Tibial nerve (tissue), 4 donors: Measurements from ENCODE around the gene DNAJC1. TPM values are rescaled to one million over a fixed set of nuclear protein-coding genes. Genes with fewer than 3 reads are reported as not detected.

ENCODE experiments used
- DNase-seq, 2 donors: peaks; one replicate each; pipeline ENCODE4 v3.0.0-alpha.2; 2019; ENCODE audit warnings: low spot score in 2 of 2
- H3K27ac ChIP-seq, 4 donors: fragments of 200-600 bp; sonication (generic) in 3 of 4; one replicate each; pipeline ENCODE4 v1.5.1; 2017 to 2019; ENCODE audit warnings: mild to moderate bottlenecking in 1 of 4
- H3K27me3 ChIP-seq, 2 donors: fragments of 200-600 bp; sonication (generic) in 1 of 2; one replicate each; pipeline versions ENCODE4 v1.5.1 to v1.6.0; 2017 to 2019
- H3K36me3 ChIP-seq, 3 donors: fragments of 200-600 bp; sonication (generic); one replicate each; pipeline ENCODE4 v1.5.1; 2018 to 2019
- H3K4me1 ChIP-seq, 4 donors: fragments of 200-600 bp; sonication (generic) in 3 of 4; one replicate each; pipeline ENCODE4 v1.5.1; 2017 to 2019
- H3K4me3 ChIP-seq, 4 donors: fragments of 200-600 bp; sonication (generic) in 3 of 4; one replicate each; pipeline ENCODE4 v1.5.1; 2017 to 2019; ENCODE audit warnings: mild to moderate bottlenecking in 1 of 4, moderate library complexity in 1 of 4
- H3K9me3 ChIP-seq, 4 donors: fragments of 200-600 bp; sonication (generic) in 3 of 4; one replicate each; pipeline ENCODE4 v1.5.1; 2017 to 2019
- EP300 ChIP-seq, 2 donors: sonication (generic); formaldehyde crosslinking; IDR thresholded peaks; one replicate each; pipeline ENCODE4 v1.6.1; 2017; ENCODE audit warnings: antibody characterized with exemption in 2 of 2, mild to moderate bottlenecking in 1 of 2
- POLR2A ChIP-seq, 2 donors: fragments of 450-650 bp; IDR thresholded peaks; one replicate each; pipeline ENCODE4 v1.6.1; 2017; ENCODE audit warnings: antibody characterized with exemption in 2 of 2, mild to moderate bottlenecking in 2 of 2, moderate library complexity in 2 of 2
- WGBS, 2 donors: methylation state at CpG; one replicate each; pipeline ENCODE4 v1.1.5; 2018; 5-methylcytosine and 5-hydroxymethylcytosine counted together
- total RNA-seq, 4 donors: library from RNA; depleted of rRNA; stranded (reverse); fragments of >200 nt; gene quantifications; one replicate each; pipeline ENCODE4 v1.1.0, GENCODE V29; 2016
- TF ChIP-seq, protein P1 (sequence below), 5 experiments: fragments of 200-600 bp in 3 of 5; fragments of 450-650 bp in 2 of 5; sonication (generic) in 3 of 5; IDR thresholded peaks; one replicate each; pipeline ENCODE4 v1.5.1; 2016 to 2019; ENCODE audit warnings: antibody characterized with exemption in 5 of 5, mild to moderate bottlenecking in 3 of 5, moderate library complexity in 2 of 5

The DNAJC1 gene
- total RNA-seq, 4 donors from 2014 or later, result 71.7 to 112 (median 82.9) TPM

DNA sequence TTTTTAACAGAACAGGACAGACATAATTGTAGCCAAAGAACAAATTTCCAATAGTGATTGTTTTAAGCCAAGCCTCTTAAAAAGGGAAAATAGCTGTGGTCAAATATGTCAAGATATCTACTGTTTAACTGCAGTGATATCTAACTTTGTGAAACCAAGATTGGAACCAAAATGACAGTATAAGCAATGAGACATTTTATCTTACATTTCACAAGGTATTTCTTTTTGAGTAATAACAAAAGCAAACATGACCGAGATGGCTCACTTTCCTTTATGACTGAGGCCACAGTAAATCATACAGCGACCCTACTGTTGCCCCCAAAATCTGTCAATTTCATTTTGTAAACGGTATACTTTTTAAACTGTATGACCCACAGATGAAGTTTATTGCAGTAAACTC lies 253.7 kb downstream of the DNAJC1 start:
- Histone ChIP-seq H3K9me3 (no peaks in the 10 kb centered on the region), H3K36me3 (peaks cover 0 to 29% (median 2%) of the 10 kb centered on the region in 3 donors), H3K27me3 (no peaks in the 10 kb centered on the region), H3K4me3 (no peak overlapping the region), H3K4me1 (no peaks in the 10 kb centered on the region), H3K27ac (no peak overlapping the region)
- 72 to 73% methylated on average over 3 of the region's 3 CpGs for WGBS, 2 donors
- no peak for DNase-seq
- TF ChIP-seq POLR2A (IDR thresholded peaks at IDR 0.05), result no peak
- TF ChIP-seq, protein P1, sequence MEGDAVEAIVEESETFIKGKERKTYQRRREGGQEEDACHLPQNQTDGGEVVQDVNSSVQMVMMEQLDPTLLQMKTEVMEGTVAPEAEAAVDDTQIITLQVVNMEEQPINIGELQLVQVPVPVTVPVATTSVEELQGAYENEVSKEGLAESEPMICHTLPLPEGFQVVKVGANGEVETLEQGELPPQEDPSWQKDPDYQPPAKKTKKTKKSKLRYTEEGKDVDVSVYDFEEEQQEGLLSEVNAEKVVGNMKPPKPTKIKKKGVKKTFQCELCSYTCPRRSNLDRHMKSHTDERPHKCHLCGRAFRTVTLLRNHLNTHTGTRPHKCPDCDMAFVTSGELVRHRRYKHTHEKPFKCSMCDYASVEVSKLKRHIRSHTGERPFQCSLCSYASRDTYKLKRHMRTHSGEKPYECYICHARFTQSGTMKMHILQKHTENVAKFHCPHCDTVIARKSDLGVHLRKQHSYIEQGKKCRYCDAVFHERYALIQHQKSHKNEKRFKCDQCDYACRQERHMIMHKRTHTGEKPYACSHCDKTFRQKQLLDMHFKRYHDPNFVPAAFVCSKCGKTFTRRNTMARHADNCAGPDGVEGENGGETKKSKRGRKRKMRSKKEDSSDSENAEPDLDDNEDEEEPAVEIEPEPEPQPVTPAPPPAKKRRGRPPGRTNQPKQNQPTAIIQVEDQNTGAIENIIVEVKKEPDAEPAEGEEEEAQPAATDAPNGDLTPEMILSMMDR (IDR thresholded peaks at IDR 0.05), result no peak
- no peak for TF ChIP-seq EP300 (IDR thresholded peaks at IDR 0.05)

DNA sequence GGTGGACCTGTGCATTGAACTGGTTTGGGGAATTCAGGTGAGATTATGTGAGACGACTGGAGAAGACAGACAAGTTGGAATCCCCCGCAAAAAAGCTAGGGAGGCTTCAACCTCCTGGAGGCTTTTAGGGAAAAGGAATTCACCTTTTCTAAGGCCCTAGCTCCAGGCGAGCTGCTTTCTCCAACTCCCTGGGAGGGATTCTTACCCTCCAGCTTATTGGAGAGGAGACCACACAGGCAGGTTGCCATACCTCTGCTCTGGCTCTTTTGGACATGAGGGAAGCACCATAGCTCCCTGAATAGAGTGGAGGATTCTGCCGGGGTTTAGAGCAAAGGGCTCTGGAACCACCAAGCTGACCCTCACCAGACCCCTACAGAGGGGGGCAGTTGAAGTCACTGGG lies 255.7 kb downstream of the DNAJC1 start:
- 80 to 83% methylated on average over 4 of the region's 4 CpGs for WGBS, 2 donors
- DNase-seq, result no peak
- peaks cover 2 to 37% (median 4%) of the 10 kb centered on the region in 3 donors for H3K36me3 ChIP-seq
- H3K9me3 ChIP-seq, result no peaks in the 10 kb centered on the region
- no peaks in the 10 kb centered on the region for H3K27me3 ChIP-seq
- H3K4me1 ChIP-seq, result no peaks in the 10 kb centered on the region
- TF ChIP-seq EP300 (IDR thresholded peaks at IDR 0.05) (no peak), POLR2A (IDR thresholded peaks at IDR 0.05) (no peak)
- TF ChIP-seq, protein P1 (IDR thresholded peaks at IDR 0.05), result no peak
- no peak overlapping the region for H3K4me3 ChIP-seq
- no peak overlapping the region for H3K27ac ChIP-seq

DNA sequence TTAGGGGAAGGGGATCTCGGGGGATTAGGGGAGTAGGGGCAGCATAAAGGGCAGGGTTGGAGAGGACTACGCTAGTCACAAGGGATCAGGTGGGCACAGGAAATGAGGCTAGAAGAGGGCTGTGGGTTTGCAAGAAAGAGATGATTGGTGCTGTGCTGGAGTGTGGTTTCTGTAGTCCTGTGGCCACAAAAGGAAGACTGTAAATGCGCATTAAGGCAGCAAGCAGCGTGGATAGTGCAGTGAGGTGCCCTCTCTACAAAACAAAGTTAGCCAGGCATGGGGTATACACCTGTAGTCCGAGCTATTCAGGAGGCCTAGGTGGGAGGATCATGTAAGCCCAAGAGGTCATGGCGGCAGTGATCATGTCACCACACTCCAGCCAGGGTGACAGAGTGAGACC lies 257.4 kb downstream of the DNAJC1 start:
- no peaks in the 10 kb centered on the region for H3K27me3 ChIP-seq
- no peaks in the 10 kb centered on the region for H3K4me1 ChIP-seq
- H3K27ac ChIP-seq, result no peak overlapping the region
- no peak for DNase-seq
- TF ChIP-seq EP300 (IDR thresholded peaks at IDR 0.05), result no peak
- no peak for TF ChIP-seq POLR2A (IDR thresholded peaks at IDR 0.05)
- H3K4me3 ChIP-seq, result no peak overlapping the region
- no peaks in the 10 kb centered on the region for H3K9me3 ChIP-seq
- WGBS, 2 donors, result 91 to 94% methylated on average over 6 of the region's 6 CpGs
- peaks cover 2 to 50% (median 4%) of the 10 kb centered on the region in 3 donors for H3K36me3 ChIP-seq

DNA sequence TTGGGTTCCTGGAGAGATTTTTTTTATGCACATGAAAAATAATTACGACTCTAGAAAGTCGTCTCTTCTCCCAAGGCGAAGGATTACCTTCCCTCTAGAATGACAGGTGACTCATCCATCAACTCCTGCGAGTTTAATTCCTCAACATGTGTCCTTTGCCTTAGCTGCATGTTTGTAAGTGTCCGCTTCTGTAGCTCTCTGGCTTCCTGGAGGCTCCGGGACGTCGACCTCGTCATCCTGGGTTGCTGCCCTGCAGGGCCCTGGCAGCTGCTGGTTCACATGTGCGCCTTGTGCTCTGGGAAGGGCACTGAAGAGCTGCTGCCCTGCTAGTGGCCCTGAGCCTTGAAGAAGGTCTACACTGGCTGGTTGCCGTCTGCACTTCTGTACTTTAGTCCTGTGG lies 259.3 kb downstream of the DNAJC1 start:
- no peak for DNase-seq
- WGBS, 2 donors, result 91 to 94% methylated on average over 11 of the region's 11 CpGs
- H3K27me3 ChIP-seq, result no peaks in the 10 kb centered on the region
- no peaks in the 10 kb centered on the region for H3K4me1 ChIP-seq
- H3K36me3 ChIP-seq, result peaks cover 2 to 62% (median 4%) of the 10 kb centered on the region in 3 donors
- TF ChIP-seq, protein P1 (IDR thresholded peaks at IDR 0.05), result no peak
- TF ChIP-seq POLR2A (IDR thresholded peaks at IDR 0.05) (no peak), EP300 (IDR thresholded peaks at IDR 0.05) (no peak)
- H3K9me3 ChIP-seq, result no peaks in the 10 kb centered on the region
- no peak overlapping the region for H3K4me3 ChIP-seq
- no peak overlapping the region for H3K27ac ChIP-seq

DNA sequence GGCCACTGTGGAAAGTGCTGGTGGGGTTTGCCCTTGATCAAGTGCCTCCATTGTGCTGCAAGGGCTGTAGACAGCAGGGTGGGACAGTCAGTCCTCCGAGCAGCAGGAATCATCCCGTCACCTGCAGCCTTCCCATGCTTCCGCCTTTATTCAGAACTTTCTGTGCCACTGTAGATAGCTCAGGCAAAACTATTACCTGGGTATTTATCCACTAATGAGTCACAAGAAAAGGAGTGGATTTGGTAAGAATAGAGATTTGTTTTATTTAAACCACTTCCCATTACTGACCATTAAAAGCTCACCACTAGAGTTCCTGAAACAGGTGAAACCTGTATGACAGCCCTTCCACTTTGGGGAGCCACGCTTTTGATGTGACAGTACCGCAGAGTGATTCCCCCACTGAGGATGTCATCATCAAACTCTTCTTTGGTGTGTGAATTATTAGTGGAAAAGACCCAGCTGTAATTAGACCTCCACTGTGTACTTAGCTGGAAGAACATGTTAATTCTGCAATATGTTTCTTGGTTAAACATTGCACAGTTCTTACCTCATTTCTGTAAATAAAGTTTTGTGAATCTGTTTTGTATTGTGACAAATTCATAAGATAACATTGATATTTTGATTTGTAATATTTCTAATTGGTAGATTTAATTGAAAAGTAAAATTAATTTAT lies 260.7 kb downstream of the DNAJC1 start:
- H3K27ac ChIP-seq, result no peak overlapping the region
- DNase-seq, result no peak
- H3K4me1 ChIP-seq, result no peaks in the 10 kb centered on the region
- TF ChIP-seq POLR2A (IDR thresholded peaks at IDR 0.05), result no peak
- TF ChIP-seq EP300 (IDR thresholded peaks at IDR 0.05), result no peak
- TF ChIP-seq, protein P1 (IDR thresholded peaks at IDR 0.05), result no peak
- no peaks in the 10 kb centered on the region for H3K9me3 ChIP-seq
- no peak overlapping the region for H3K4me3 ChIP-seq
- WGBS, 2 donors, result 95 to 98% methylated on average over 5 of the region's 5 CpGs
- no peaks in the 10 kb centered on the region for H3K27me3 ChIP-seq
- peaks cover 0 to 76% (median 4%) of the 10 kb centered on the region in 3 donors for H3K36me3 ChIP-seq
